Upper lobe of left lung (tissue), 6 donors: ENCODE results near the gene MAP3K9. TPM values are rescaled to one million over a fixed set of nuclear protein-coding genes. Genes with fewer than 3 reads are reported as not detected.
A peak's percentile ranks its signal among the peaks of the same experiment; 100 is the strongest.

Source experiments
- ATAC-seq, 2 donors: fragments of 200-7000 bp; cut with Tn5 transposase; one replicate each; pipeline ENCODE4 v1.9.1; 2022; ENCODE audit warnings: mild to moderate bottlenecking in 2 of 2, moderate library complexity in 2 of 2; ENCODE audit not compliant: low FRiP score in 2 of 2
- DNase-seq, 2 donors: peaks; one replicate each; pipeline ENCODE4 v3.0.0-alpha.2; 2019 to 2020
- H3K27ac ChIP-seq, 4 donors: fragments of 200-600 bp; sonication (generic); one replicate each; pipeline ENCODE4 v1.5.1; 2016 to 2019
- H3K27me3 ChIP-seq, 4 donors: fragments of 200-600 bp; sonication (generic); one replicate each; pipeline ENCODE4 v1.5.1; 2017 to 2019
- H3K36me3 ChIP-seq, 4 donors: fragments of 200-600 bp; sonication (generic); one replicate each; pipeline ENCODE4 v1.5.1; 2016 to 2019
- H3K4me1 ChIP-seq, 4 donors: fragments of 200-600 bp; sonication (generic); one replicate each; pipeline ENCODE4 v1.5.1; 2018 to 2019
- H3K4me3 ChIP-seq, 4 donors: fragments of 200-600 bp; sonication (generic); one replicate each; pipeline ENCODE4 v1.5.1; 2017 to 2019; ENCODE audit warnings: mild to moderate bottlenecking in 2 of 4, moderate library complexity in 1 of 4
- H3K9me3 ChIP-seq, 4 donors: fragments of 200-600 bp; sonication (generic); one replicate each; pipeline ENCODE4 v1.5.1; 2018 to 2019
- CTCF ChIP-seq, 6 experiments: fragments of 450-650 bp in 4 of 6; fragments of 200-600 bp in 2 of 6; sonication (generic) in 2 of 6; IDR thresholded peaks; one replicate each; pipeline ENCODE4 v1.5.1; 2016 to 2019; ENCODE audit warnings: antibody characterized with exemption in 6 of 6
- EP300 ChIP-seq, 4 donors: sonication (generic); formaldehyde crosslinking; IDR thresholded peaks; one replicate each; pipeline ENCODE4 v1.5.1; 2017; ENCODE audit warnings: antibody characterized with exemption in 4 of 4, control low read depth in 2 of 4
- POLR2A ChIP-seq, 4 donors: fragments of 450-650 bp; IDR thresholded peaks; one replicate each; pipeline ENCODE4 v1.5.1; 2016 to 2017; ENCODE audit warnings: antibody characterized with exemption in 4 of 4, mild to moderate bottlenecking in 2 of 4
- POLR2AphosphoS5 ChIP-seq, 2 donors: sonication (generic); formaldehyde crosslinking; IDR thresholded peaks; one replicate each; pipeline ENCODE4 v1.5.1; 2017; ENCODE audit warnings: antibody characterized with exemption in 2 of 2
- WGBS, 2 donors: methylation state at CpG; one replicate each; pipeline ENCODE4 v1.1.5; 2017 to 2018; 5-methylcytosine and 5-hydroxymethylcytosine counted together
- total RNA-seq, 6 donors: library from RNA; depleted of rRNA in 4 of 6; stranded (reverse); fragments of >200 nt in 4 of 6; gene quantifications; one replicate each; pipeline versions ENCODE4 v1.1.0 to v1.2.1, GENCODE V29; 2016 to 2021
- donor health status: DM: no; HTN: no; CAD: no; lungs with moderate emphysema.
- donor health status: DM: no; HTN: yes; CAD: no; lungs with severe emphysema.

The MAP3K9 gene
- total RNA-seq, 6 donors from 2014 or later = 7.6 to 14.5 (median 11.2) TPM

GRCh38 chr14:70714055-70714550 lies 95.2 kb downstream of the MAP3K9 start:
- TF ChIP-seq POLR2A (IDR thresholded peaks at IDR 0.05) = no peak
- TF ChIP-seq EP300 (IDR thresholded peaks at IDR 0.05) = no peak
- no peak for TF ChIP-seq POLR2AphosphoS5 (IDR thresholded peaks at IDR 0.05)
- peak; percentile 22 to 70 (median 50) for TF ChIP-seq CTCF (IDR thresholded peaks at IDR 0.05)
- Histone ChIP-seq H3K27ac (no peak overlapping the region), H3K4me1 (peaks cover 0 to 8% (median 1%) of the 10 kb centered on the region in 4 donors), H3K27me3 (no peaks in the 10 kb centered on the region), H3K36me3 (no peaks in the 10 kb centered on the region), H3K9me3 (no peaks in the 10 kb centered on the region), H3K4me3 (no peak overlapping the region)
- 20 to 21% methylated on average over 8 of the region's 8 CpGs for WGBS, 2 donors
- DNase-seq = no peak
- ATAC-seq = peak in 1 of 2 donors; percentile 63

- H3K27ac ChIP-seq = no peak overlapping the region
- no peaks in the 10 kb centered on the region for H3K36me3 ChIP-seq
- H3K27me3 ChIP-seq = no peaks in the 10 kb centered on the region
- DNase-seq = no peak
- no peak for TF ChIP-seq POLR2AphosphoS5 (IDR thresholded peaks at IDR 0.05)
- no peak for TF ChIP-seq POLR2A (IDR thresholded peaks at IDR 0.05)
- TF ChIP-seq EP300 (IDR thresholded peaks at IDR 0.05) = no peak
- TF ChIP-seq CTCF (IDR thresholded peaks at IDR 0.05) = no peak
- WGBS, 2 donors = 16 to 32% methylated on average over 3 of the region's 3 CpGs
- no peaks in the 10 kb centered on the region for H3K9me3 ChIP-seq
- peaks cover 0 to 8% (median 2%) of the 10 kb centered on the region in 4 donors for H3K4me1 ChIP-seq
- ATAC-seq = no peak
- no peak overlapping the region for H3K4me3 ChIP-seq
These were observed 95.8 kb downstream of the MAP3K9 start for GRCh38 chr14:70713511-70713916.

GRCh38 chr14:70713096-70713495 lies 96.2 kb downstream of the MAP3K9 start:
- H3K4me3 ChIP-seq = no peak overlapping the region
- ATAC-seq = no peak
- DNase-seq = no peak
- no peak overlapping the region for H3K27ac ChIP-seq
- no peaks in the 10 kb centered on the region for H3K9me3 ChIP-seq
- H3K36me3 ChIP-seq = no peaks in the 10 kb centered on the region
- H3K27me3 ChIP-seq = no peaks in the 10 kb centered on the region
- peaks cover 0 to 8% (median 2%) of the 10 kb centered on the region in 4 donors for H3K4me1 ChIP-seq
- WGBS, 2 donors = 57 to 97% methylated on average over 4 of the region's 4 CpGs
- TF ChIP-seq POLR2A (IDR thresholded peaks at IDR 0.05) = no peak
- no peak for TF ChIP-seq EP300 (IDR thresholded peaks at IDR 0.05)
- no peak for TF ChIP-seq CTCF (IDR thresholded peaks at IDR 0.05)
- TF ChIP-seq POLR2AphosphoS5 (IDR thresholded peaks at IDR 0.05) = no peak

- WGBS, 2 donors = 100% methylated on average over 1 of the region's 1 CpG
- ATAC-seq = no peak
These were observed 97.9 kb downstream of the MAP3K9 start for GRCh38 chr14:70711451-70711850.

More at GRCh38 chr14:70711451-70711850, 97.9 kb downstream of the MAP3K9 start:
- H3K27ac ChIP-seq = no peak overlapping the region
- no peak overlapping the region for H3K4me3 ChIP-seq
- H3K4me1 ChIP-seq = peaks cover 0 to 8% (median 2%) of the 10 kb centered on the region in 4 donors
- TF ChIP-seq POLR2A (IDR thresholded peaks at IDR 0.05) (no peak), CTCF (IDR thresholded peaks at IDR 0.05) (no peak), EP300 (IDR thresholded peaks at IDR 0.05) (no peak), POLR2AphosphoS5 (IDR thresholded peaks at IDR 0.05) (no peak)
- no peaks in the 10 kb centered on the region for H3K9me3 ChIP-seq
- no peaks in the 10 kb centered on the region for H3K27me3 ChIP-seq
- H3K36me3 ChIP-seq = no peaks in the 10 kb centered on the region
- no peak for DNase-seq
